ENCODE results near the gene LDLRAD3. TPM values are rescaled to one million over a fixed set of nuclear protein-coding genes. Genes with fewer than 3 reads are reported as not detected.

Gene LDLRAD3
- total RNA-seq, 2 donors from 2014 or later, result 30.8 to 42.5 TPM

- no peak overlapping the region for H3K27ac ChIP-seq
- H3K4me3 ChIP-seq, result no peak overlapping the region
- no peak for DNase-seq (ENCODE audit: low spot score)
- H3K36me3 ChIP-seq, result no peaks in the 10 kb centered on the region
- WGBS, result 66% methylated on average over 5 of the region's 5 CpGs
- intact Hi-C loops (cut with DNase I), result loop anchor here (5.0 kb wide), 2 partner anchors 125 to 220 kb away; no protein-coding TSS in a partner anchor
- TF ChIP-seq POLR2AphosphoS5 (IDR thresholded peaks at IDR 0.05) (no peak), CTCF (IDR thresholded peaks at IDR 0.05) (no peak), POLR2A (IDR thresholded peaks at IDR 0.05) (no peak)
- no peaks in the 10 kb centered on the region for H3K27me3 ChIP-seq (replicated peaks; ENCODE audit: insufficient read depth)
- no peaks in the 10 kb centered on the region for H3K4me1 ChIP-seq (replicated peaks)
- no peaks in the 10 kb centered on the region for H3K9me3 ChIP-seq
These were observed 313.5 kb downstream of the LDLRAD3 start for GRCh38 chr11:36257351-36257750.

GRCh38 chr11:36258730-36259360 is 315.0 kb downstream of the LDLRAD3 start:
- H3K9me3 ChIP-seq, result no peaks in the 10 kb centered on the region
- TF ChIP-seq POLR2A (IDR thresholded peaks at IDR 0.05) (no peak), CTCF (IDR thresholded peaks at IDR 0.05) (peak in 3 of 4 experiments; percentile 38 to 53 (median 44))
- intact Hi-C loops (cut with DNase I), result loop anchor here (5.0 kb wide), 2 partner anchors 127 to 222 kb away; no protein-coding TSS in a partner anchor
- H3K4me1 ChIP-seq (replicated peaks), result no peaks in the 10 kb centered on the region
- no peak overlapping the region for H3K27ac ChIP-seq
- WGBS, result 47% methylated on average over 12 of the region's 12 CpGs
- no peaks in the 10 kb centered on the region for H3K27me3 ChIP-seq (replicated peaks; ENCODE audit: insufficient read depth)
- no peak overlapping the region for H3K4me3 ChIP-seq
- DNase-seq (ENCODE audit: low spot score), result peak; percentile 25
- no peaks in the 10 kb centered on the region for H3K36me3 ChIP-seq

GRCh38 chr11:36261094-36261493 is 317.2 kb downstream of the LDLRAD3 start:
- Histone ChIP-seq H3K27me3 (replicated peaks; ENCODE audit: insufficient read depth) (no peaks in the 10 kb centered on the region), H3K9me3 (no peaks in the 10 kb centered on the region), H3K36me3 (no peaks in the 10 kb centered on the region), H3K27ac (no peak overlapping the region), H3K4me1 (replicated peaks) (no peaks in the 10 kb centered on the region), H3K4me3 (no peak overlapping the region)
- no peak for DNase-seq (ENCODE audit: low spot score)
- TF ChIP-seq POLR2A (IDR thresholded peaks at IDR 0.05) (no peak), POLR2AphosphoS5 (IDR thresholded peaks at IDR 0.05) (no peak), CTCF (IDR thresholded peaks at IDR 0.05) (no peak)
- intact Hi-C loops (cut with DNase I), result no loop called here
- WGBS, result 90% methylated on average over 4 of the region's 4 CpGs

GRCh38 chr11:36264011-36264972 is 320.4 kb downstream of the LDLRAD3 start:
- Histone ChIP-seq H3K27ac (no peak overlapping the region), H3K4me1 (replicated peaks) (no peaks in the 10 kb centered on the region), H3K27me3 (replicated peaks; ENCODE audit: insufficient read depth) (no peaks in the 10 kb centered on the region), H3K4me3 (no peak overlapping the region), H3K36me3 (no peaks in the 10 kb centered on the region), H3K9me3 (no peaks in the 10 kb centered on the region)
- TF ChIP-seq CTCF (IDR thresholded peaks at IDR 0.05), result no peak
- no peak for TF ChIP-seq POLR2AphosphoS5 (IDR thresholded peaks at IDR 0.05)
- TF ChIP-seq POLR2A (IDR thresholded peaks at IDR 0.05), result no peak
- WGBS, result 79% methylated on average over 9 of the region's 9 CpGs
- no peak for DNase-seq (ENCODE audit: low spot score)
- intact Hi-C loops (cut with DNase I), result no loop called here

Measured in prostate gland (tissue), 2 donors.